KMS-11 (cell line): ENCODE measurements around the gene MMADHC.

Source experiments
- H2AFZ ChIP-seq: fragments of 200-600 bp; sonication (generic); 2 replicates; pipeline ENCODE4 v1.6.1; 2016; ENCODE audit warnings: antibody characterized with exemption, mixed run types, low read depth
- H3K27ac ChIP-seq: fragments of 200-600 bp; sonication (generic); 2 replicates; pipeline ENCODE4 v1.6.1; 2016; ENCODE audit warnings: mild to moderate bottlenecking, mixed run types
- H3K27me3 ChIP-seq: fragments of 200-600 bp; sonication (generic); 2 replicates; pipeline ENCODE4 v1.6.1; 2017; ENCODE audit warnings: mild to moderate bottlenecking, low read depth, mixed run types, moderate library complexity; ENCODE audit not compliant: insufficient read depth
- H3K36me3 ChIP-seq: fragments of 200-600 bp; sonication (generic); 2 replicates; pipeline ENCODE4 v1.6.1; 2017; ENCODE audit warnings: mild to moderate bottlenecking, mixed run types; ENCODE audit not compliant: insufficient read depth
- H3K4me1 ChIP-seq: fragments of 200-600 bp; sonication (generic); 2 replicates; pipeline ENCODE4 v1.6.1; 2016; ENCODE audit warnings: mild to moderate bottlenecking, low read depth, mixed run types; ENCODE audit not compliant: poor library complexity, severe bottlenecking
- H3K4me2 ChIP-seq: fragments of 200-600 bp; sonication (generic); 2 replicates; pipeline ENCODE4 v1.7.0; 2016; ENCODE audit warnings: mild to moderate bottlenecking, mixed run types
- H3K4me3 ChIP-seq: fragments of 200-600 bp; sonication (generic); IDR thresholded peaks from 2 replicates; pipeline ENCODE4 v1.6.1; 2017; ENCODE audit warnings: low read depth, low read length, mixed read lengths; ENCODE audit not compliant: insufficient read depth
- H3K79me2 ChIP-seq: fragments of 200-600 bp; sonication (generic); 2 replicates; pipeline ENCODE4 v1.6.1; 2016; ENCODE audit warnings: low read depth, mixed run types; ENCODE audit not compliant: insufficient read depth
- H3K9ac ChIP-seq: fragments of 200-600 bp; sonication (generic); 2 replicates; pipeline ENCODE4 v1.6.1; 2016; ENCODE audit warnings: mild to moderate bottlenecking, mixed run types
- H4K20me1 ChIP-seq: fragments of 200-600 bp; sonication (generic); 2 replicates; pipeline ENCODE4 v1.6.1; 2016; ENCODE audit warnings: mild to moderate bottlenecking, mixed run types; ENCODE audit not compliant: insufficient read depth
- TF ChIP-seq, protein P1 (sequence below): fragments of 200-600 bp; sonication (generic); conservative IDR thresholded peaks from 2 replicates; pipeline ENCODE4 v1.6.1; 2017; ENCODE audit warnings: low read depth, mild to moderate bottlenecking, antibody characterized with exemption, low read length, moderate library complexity, mixed read lengths

MMADHC gene

DNA sequence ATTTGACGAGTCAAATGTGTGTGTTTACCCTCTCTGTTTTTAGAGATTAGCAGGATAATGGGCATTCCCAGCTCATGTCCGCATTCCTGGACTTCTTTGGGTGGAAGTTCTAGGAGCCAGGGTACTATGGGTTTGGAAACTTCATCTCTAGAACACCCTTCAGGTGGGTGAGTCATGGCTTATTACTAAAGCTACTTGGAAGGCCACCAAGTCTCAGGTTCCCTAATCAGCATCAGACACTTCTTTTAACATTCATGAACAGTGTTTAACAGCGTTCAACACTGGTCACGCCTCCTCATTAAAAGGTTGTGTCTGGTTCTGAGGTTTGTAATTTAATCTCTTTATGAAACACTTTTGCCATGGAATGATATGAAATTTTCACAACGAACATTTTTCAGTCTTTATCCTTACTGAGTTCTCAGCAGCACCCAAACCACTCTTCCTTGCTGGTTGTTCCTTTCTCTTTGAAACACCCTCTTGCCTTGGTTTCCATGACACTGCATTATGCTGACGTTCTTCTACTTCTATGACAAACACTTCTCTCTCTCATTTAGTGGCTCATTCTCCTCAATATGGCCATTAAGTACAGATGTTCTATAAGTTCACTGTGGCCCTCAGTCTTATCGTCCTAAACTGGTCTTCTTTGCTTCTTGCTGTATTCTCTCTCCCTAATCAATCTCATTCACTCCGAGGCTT lies 49.3 kb downstream of the MMADHC start:
- Histone ChIP-seq H3K27ac (no peak overlapping the region), H3K36me3 (no peaks in the 10 kb centered on the region), H3K4me1 (peaks cover 6% of the 10 kb centered on the region), H3K27me3 (no peaks in the 10 kb centered on the region), H3K4me2 (no peak overlapping the region), H3K4me3 (no peak overlapping the region), H3K9ac (no peak overlapping the region), H3K79me2 (no peaks in the 10 kb centered on the region), H2AFZ (no peak overlapping the region), H4K20me1 (no peaks in the 10 kb centered on the region)
- TF ChIP-seq, protein P1, sequence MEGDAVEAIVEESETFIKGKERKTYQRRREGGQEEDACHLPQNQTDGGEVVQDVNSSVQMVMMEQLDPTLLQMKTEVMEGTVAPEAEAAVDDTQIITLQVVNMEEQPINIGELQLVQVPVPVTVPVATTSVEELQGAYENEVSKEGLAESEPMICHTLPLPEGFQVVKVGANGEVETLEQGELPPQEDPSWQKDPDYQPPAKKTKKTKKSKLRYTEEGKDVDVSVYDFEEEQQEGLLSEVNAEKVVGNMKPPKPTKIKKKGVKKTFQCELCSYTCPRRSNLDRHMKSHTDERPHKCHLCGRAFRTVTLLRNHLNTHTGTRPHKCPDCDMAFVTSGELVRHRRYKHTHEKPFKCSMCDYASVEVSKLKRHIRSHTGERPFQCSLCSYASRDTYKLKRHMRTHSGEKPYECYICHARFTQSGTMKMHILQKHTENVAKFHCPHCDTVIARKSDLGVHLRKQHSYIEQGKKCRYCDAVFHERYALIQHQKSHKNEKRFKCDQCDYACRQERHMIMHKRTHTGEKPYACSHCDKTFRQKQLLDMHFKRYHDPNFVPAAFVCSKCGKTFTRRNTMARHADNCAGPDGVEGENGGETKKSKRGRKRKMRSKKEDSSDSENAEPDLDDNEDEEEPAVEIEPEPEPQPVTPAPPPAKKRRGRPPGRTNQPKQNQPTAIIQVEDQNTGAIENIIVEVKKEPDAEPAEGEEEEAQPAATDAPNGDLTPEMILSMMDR: no peak

DNA sequence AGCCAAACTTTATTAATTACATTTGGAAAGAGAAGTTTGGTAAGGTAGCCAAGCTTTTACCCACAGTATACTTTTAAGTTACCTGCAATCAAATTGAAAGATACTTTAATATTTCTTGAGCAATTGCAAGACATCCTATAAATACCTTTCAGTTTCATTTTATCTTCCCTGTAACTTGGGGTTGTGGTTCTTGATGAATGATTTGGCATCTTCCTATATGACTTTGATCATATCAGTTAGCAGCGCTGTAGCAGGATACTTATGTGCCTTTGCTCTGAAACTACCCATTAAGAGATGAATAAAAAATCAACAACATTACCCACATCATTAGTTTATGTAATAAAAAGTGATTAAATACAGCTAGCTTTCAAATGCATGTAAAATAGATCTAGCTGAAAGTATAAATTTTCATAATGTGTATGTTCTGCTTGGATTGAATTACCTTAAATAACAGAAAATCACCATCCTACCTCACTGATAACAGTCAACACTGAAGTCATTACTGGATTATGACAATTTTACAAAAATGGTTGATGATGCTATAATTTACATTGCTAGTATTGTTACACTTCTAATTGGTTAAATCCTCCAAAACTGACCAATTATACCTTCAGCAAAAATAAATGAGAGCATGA lies 50.4 kb downstream of the MMADHC start:
- Histone ChIP-seq H3K4me2 (no peak overlapping the region), H3K79me2 (no peaks in the 10 kb centered on the region), H3K27ac (no peak overlapping the region), H3K4me3 (no peak overlapping the region), H3K4me1 (peaks cover 6% of the 10 kb centered on the region), H3K36me3 (no peaks in the 10 kb centered on the region), H4K20me1 (no peaks in the 10 kb centered on the region), H3K27me3 (no peaks in the 10 kb centered on the region), H3K9ac (no peak overlapping the region), H2AFZ (no peak overlapping the region)
- TF ChIP-seq, protein P1: no peak

DNA sequence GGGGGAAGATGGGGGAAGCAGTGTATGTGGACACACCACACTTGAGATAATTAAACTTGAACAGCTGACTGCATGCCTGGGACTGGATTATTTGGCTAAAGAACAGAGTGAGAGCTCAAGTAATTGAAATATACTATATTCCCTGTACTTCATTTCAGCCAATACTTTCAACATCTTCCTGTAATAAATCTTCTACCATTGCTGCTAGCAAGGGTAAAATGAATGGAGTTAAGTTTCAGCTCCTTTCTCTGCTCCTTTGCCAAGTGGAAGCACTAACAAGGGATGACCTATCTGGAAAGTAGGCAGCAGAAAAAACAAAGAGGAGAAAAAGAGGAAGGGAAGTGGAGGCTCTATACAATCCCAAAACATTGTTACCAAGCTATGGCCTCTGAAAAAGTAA lies 50.9 kb downstream of the MMADHC start:
- Histone ChIP-seq H3K4me3 (no peak overlapping the region), H3K9ac (no peak overlapping the region), H3K27ac (no peak overlapping the region), H3K4me2 (no peak overlapping the region), H3K79me2 (no peaks in the 10 kb centered on the region), H3K27me3 (no peaks in the 10 kb centered on the region), H4K20me1 (no peaks in the 10 kb centered on the region), H2AFZ (no peak overlapping the region), H3K36me3 (no peaks in the 10 kb centered on the region), H3K4me1 (peaks cover 6% of the 10 kb centered on the region)
- TF ChIP-seq, protein P1: no peak

DNA sequence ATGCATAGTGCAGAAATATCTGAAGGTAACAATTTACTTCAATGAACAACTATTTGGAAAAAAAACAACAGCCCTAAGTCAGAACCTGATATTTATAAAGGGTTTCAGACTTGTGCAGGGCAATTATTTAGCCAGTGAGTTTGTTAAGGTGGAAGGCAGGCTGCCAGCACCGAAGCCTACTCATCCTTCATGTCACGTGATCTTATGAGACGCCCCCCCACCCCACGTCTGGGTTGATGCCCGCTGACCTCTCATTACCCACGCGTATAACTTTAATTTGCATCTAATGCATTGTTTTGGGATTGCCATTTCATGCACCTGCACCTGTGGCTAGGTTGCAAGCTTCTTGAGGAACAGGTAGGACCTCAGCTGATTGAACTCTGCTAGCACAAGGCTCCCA lies 52.9 kb downstream of the MMADHC start:
- no peaks in the 10 kb centered on the region for H3K36me3 ChIP-seq
- peaks cover 6% of the 10 kb centered on the region for H3K4me1 ChIP-seq
- H3K4me3 ChIP-seq: no peak overlapping the region
- no peak overlapping the region for H3K27ac ChIP-seq
- H4K20me1 ChIP-seq: no peaks in the 10 kb centered on the region
- TF ChIP-seq, protein P1: no peak
- H3K9ac ChIP-seq: no peak overlapping the region
- no peak overlapping the region for H3K4me2 ChIP-seq
- H2AFZ ChIP-seq: no peak overlapping the region
- H3K27me3 ChIP-seq: no peaks in the 10 kb centered on the region
- H3K79me2 ChIP-seq: no peaks in the 10 kb centered on the region
